ENCODE results near the gene LRRK1. TPM values are rescaled to one million over a fixed set of nuclear protein-coding genes. Genes with fewer than 3 reads are reported as not detected.

LRRK1 gene
- total and polyA plus RNA-seq, 2 donors (not counting 1 experiment from before 2014, with no cell fraction given): 19.8 to 53.0 TPM

- Mint-ChIP-seq H3K4me1 (peaks cover 55% of the 10 kb centered on the region), H3K27ac (peak overlapping the region; percentile 94), H3K9me3 (ENCODE audit: insufficient read depth) (no peaks in the 10 kb centered on the region), H3K4me3 (peak overlapping the region; percentile 88), H3K27me3 (no peaks in the 10 kb centered on the region)
- Histone ChIP-seq H3K9me3 (ENCODE audit: control extremely low read depth in 1 of 3, control insufficient read depth in 2 of 3, insufficient read depth in 1 of 3, low read length in 2 of 3) (no peaks in the 10 kb centered on the region), H3K4me3 (ENCODE audit: control extremely low read depth in 1 of 5, extremely low read depth in 1 of 5, insufficient read depth in 1 of 5, low read depth in 2 of 5, low read length in 4 of 5) (peak overlapping the region in 2 of 5 experiments; percentile 65), H3K4me2 (replicated peaks; ENCODE audit: low read depth, low read length, poor library complexity, severe bottlenecking) (peak overlapping the region; percentile 78), H2AFZ (ENCODE audit: insufficient read depth, low read depth, low read length, poor library complexity, severe bottlenecking) (no peak overlapping the region), H3K4me1 (ENCODE audit: control insufficient read depth in 2 of 2, insufficient read depth in 2 of 2, low read length in 2 of 2) (peaks cover 37 to 56% of the 10 kb centered on the region in 2 donors), H3K79me2 (ENCODE audit: control insufficient read depth, insufficient read depth, low read length) (peaks cover 42% of the 10 kb centered on the region), H4K20me1 (ENCODE audit: control insufficient read depth, insufficient read depth, low read length, poor library complexity, severe bottlenecking) (peaks cover 12% of the 10 kb centered on the region), H3K27ac (ENCODE audit: low read length in 2 of 2) (no peak overlapping the region), H3K36me3 (replicated peaks in 1 of 2; ENCODE audit: control extremely low read depth in 1 of 2, control insufficient read depth in 1 of 2, extremely low read depth in 1 of 2, insufficient read depth in 2 of 2, low read length in 1 of 2) (peaks cover 0 to 12% of the 10 kb centered on the region in 2 experiments), H3K27me3 (replicated peaks in 1 of 4; ENCODE audit: control extremely low read depth in 1 of 4, control insufficient read depth in 3 of 4, insufficient read depth in 4 of 4, low read length in 3 of 4) (no peaks in the 10 kb centered on the region), H3K9ac (ENCODE audit: low read length) (no peak overlapping the region)
- DNase-seq (peak; percentile 40), ATAC-seq (ENCODE audit: low read depth) (no peak)
- TF ChIP-seq EZH2 (IDR thresholded peaks at IDR 0.05; ENCODE audit: borderline replicate concordance, insufficient read depth, low read depth, low read length, poor library complexity, severe bottlenecking): no peak
- TF ChIP-seq, protein P1, sequence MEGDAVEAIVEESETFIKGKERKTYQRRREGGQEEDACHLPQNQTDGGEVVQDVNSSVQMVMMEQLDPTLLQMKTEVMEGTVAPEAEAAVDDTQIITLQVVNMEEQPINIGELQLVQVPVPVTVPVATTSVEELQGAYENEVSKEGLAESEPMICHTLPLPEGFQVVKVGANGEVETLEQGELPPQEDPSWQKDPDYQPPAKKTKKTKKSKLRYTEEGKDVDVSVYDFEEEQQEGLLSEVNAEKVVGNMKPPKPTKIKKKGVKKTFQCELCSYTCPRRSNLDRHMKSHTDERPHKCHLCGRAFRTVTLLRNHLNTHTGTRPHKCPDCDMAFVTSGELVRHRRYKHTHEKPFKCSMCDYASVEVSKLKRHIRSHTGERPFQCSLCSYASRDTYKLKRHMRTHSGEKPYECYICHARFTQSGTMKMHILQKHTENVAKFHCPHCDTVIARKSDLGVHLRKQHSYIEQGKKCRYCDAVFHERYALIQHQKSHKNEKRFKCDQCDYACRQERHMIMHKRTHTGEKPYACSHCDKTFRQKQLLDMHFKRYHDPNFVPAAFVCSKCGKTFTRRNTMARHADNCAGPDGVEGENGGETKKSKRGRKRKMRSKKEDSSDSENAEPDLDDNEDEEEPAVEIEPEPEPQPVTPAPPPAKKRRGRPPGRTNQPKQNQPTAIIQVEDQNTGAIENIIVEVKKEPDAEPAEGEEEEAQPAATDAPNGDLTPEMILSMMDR (IDR thresholded peaks at IDR 0.05): no peak
- 69% methylated on average over 6 of the region's 8 CpGs for WGBS (ENCODE audit: insufficient coverage)
- ChIA-PET CTCF (interaction anchor here (1.2 to 14.9 kb wide), 6 partner anchors 8 to 98 kb away, joined by 3 to 807 read pairs (median 6); no protein-coding TSS in a partner anchor), POLR2A (interaction anchor here (0.6 to 1.1 kb wide), 2 partner anchors 21 to 319 kb away, joined by 3 to 4 read pairs; partner anchors contain the start of genes ASB7 and LINS1)
- intact Hi-C loops (cut with micrococcal nuclease): loop anchor here (1.0 to 5.0 kb wide), 2 partner anchors 9 to 372 kb away; no protein-coding TSS in a partner anchor
Observed at GRCh38 chr15:100920516-100921135, 1.5 kb downstream of the LRRK1 start.
